Measurements from ENCODE around the gene PSMD4. TPM values are rescaled to one million over a fixed set of nuclear protein-coding genes. Genes with fewer than 3 reads are reported as not detected.

Gene PSMD4
- total and polyA plus RNA-seq, 2 experiments from 2014 or later, result 107 to 161 TPM

DNA sequence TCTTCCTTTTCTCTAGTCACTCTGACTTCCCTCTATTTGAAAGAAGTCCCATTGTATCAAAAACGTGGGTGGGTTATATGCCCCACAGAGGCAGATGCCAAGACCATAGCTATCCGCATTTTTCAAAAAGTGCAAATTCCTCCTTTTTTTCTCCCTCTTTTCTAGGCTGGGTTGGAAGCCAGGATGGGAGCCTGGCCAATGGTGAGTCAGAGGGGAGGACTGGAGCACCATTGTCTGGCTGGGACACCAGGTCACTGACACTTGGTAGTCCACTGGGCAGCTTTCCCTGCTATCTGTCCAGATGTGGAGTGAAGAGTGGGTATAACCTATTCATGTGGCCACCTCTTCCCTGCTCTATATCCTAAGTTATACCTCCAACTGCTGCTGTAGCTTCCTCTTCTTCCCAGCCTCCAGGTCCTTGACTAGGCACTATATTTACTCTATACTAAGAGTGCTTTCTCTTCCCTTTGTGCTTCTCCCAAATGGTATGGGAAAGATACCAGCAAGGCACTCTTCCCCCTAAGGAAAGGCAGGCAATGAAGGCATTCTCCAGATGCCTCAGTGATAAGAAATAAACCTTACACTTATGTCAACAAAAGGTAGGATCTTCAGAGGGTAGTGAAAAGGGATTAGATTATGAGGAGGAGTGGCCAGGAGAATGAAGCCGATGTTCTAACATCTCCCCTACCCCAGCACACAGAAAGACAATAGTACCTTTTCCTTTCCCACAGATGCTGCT is 59.8 kb downstream of the PSMD4 start:
- no peaks in the 10 kb centered on the region for H4K20me1 ChIP-seq (ENCODE audit: insufficient read depth, poor library complexity, severe bottlenecking)
- H3K27ac ChIP-seq, result peak overlapping the region; percentile 96
- no peak overlapping the region for H3K4me2 ChIP-seq
- H3K36me3 ChIP-seq (replicated peaks; ENCODE audit: insufficient read depth, low read depth), result no peaks in the 10 kb centered on the region
- H2AFZ ChIP-seq, result no peak overlapping the region
- peaks cover 42% of the 10 kb centered on the region for H3K79me2 ChIP-seq
- H3K9me2 ChIP-seq (replicated peaks; ENCODE audit: insufficient read depth), result no peaks in the 10 kb centered on the region
- no peaks in the 10 kb centered on the region for H3K9me3 ChIP-seq (ENCODE audit: low read depth)
- peaks cover 50% of the 10 kb centered on the region for H3K4me1 ChIP-seq (ENCODE audit: insufficient read depth)
- no peak for DNase-seq (ENCODE audit: low spot score)
- TF ChIP-seq EZH2 (IDR thresholded peaks at IDR 0.05; ENCODE audit: borderline replicate concordance), result no peak
- TF ChIP-seq, protein P1, sequence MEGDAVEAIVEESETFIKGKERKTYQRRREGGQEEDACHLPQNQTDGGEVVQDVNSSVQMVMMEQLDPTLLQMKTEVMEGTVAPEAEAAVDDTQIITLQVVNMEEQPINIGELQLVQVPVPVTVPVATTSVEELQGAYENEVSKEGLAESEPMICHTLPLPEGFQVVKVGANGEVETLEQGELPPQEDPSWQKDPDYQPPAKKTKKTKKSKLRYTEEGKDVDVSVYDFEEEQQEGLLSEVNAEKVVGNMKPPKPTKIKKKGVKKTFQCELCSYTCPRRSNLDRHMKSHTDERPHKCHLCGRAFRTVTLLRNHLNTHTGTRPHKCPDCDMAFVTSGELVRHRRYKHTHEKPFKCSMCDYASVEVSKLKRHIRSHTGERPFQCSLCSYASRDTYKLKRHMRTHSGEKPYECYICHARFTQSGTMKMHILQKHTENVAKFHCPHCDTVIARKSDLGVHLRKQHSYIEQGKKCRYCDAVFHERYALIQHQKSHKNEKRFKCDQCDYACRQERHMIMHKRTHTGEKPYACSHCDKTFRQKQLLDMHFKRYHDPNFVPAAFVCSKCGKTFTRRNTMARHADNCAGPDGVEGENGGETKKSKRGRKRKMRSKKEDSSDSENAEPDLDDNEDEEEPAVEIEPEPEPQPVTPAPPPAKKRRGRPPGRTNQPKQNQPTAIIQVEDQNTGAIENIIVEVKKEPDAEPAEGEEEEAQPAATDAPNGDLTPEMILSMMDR (IDR thresholded peaks at IDR 0.05; ENCODE audit: poor library complexity), result no peak
- TF ChIP-seq EZH2phosphoT487 (IDR thresholded peaks at IDR 0.05; ENCODE audit: low read depth, severe bottlenecking, unreplicated experiment), result no peak
- H3K4me3 ChIP-seq, result no peak overlapping the region
- 67% methylated on average over 3 of the region's 3 CpGs for WGBS (ENCODE audit: low lambda C conversion rate, missing lambda C conversion rate)
- H3K27me3 ChIP-seq, result no peaks in the 10 kb centered on the region

DNA sequence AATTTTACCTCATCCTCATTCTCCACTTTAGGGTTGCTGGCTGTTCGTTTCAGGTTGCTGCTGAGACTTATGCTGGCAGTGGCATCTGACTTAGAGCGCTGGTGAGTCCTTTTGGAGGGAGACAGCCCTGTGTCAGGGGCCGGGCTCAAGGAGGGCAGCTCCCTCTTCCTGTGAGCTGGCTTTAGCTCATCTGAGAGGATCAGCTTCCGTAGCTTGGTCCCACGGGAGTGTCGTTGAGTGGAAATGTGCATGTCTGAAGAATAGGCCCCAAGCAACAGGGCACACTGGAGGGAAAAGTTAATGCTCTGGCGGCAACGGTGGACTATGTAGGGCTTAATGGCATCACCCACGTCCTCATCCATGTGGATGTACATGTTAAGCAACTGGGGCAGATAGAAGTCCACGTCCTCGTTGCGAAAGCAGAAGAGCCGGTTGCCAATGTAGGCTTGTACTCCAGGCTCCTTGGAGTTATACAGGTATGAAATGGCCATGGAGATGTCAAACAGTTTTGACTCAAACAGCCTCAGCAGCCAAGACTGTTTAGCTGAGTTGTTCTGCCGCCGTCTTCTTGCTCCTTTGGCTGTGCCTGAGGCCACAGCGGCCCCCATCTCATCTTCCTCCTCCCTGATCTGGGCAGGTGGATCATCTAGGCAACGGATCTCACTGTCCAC is 61.2 kb downstream of the PSMD4 start:
- H3K9me3 ChIP-seq (ENCODE audit: low read depth), result no peaks in the 10 kb centered on the region
- no peak overlapping the region for H3K27ac ChIP-seq
- peaks cover 43% of the 10 kb centered on the region for H3K79me2 ChIP-seq
- peaks cover 36% of the 10 kb centered on the region for H3K4me1 ChIP-seq (ENCODE audit: insufficient read depth)
- H2AFZ ChIP-seq, result no peak overlapping the region
- no peaks in the 10 kb centered on the region for H3K36me3 ChIP-seq (replicated peaks; ENCODE audit: insufficient read depth, low read depth)
- no peak overlapping the region for H3K4me3 ChIP-seq
- H3K27me3 ChIP-seq, result no peaks in the 10 kb centered on the region
- no peaks in the 10 kb centered on the region for H4K20me1 ChIP-seq (ENCODE audit: insufficient read depth, poor library complexity, severe bottlenecking)
- TF ChIP-seq, protein P1 (IDR thresholded peaks at IDR 0.05; ENCODE audit: poor library complexity), result no peak
- no peak for TF ChIP-seq EZH2 (IDR thresholded peaks at IDR 0.05; ENCODE audit: borderline replicate concordance)
- TF ChIP-seq EZH2phosphoT487 (IDR thresholded peaks at IDR 0.05; ENCODE audit: low read depth, severe bottlenecking, unreplicated experiment), result no peak
- no peaks in the 10 kb centered on the region for H3K9me2 ChIP-seq (replicated peaks; ENCODE audit: insufficient read depth)
- DNase-seq (ENCODE audit: low spot score), result no peak
- WGBS (ENCODE audit: low lambda C conversion rate, missing lambda C conversion rate), result 94% methylated on average over 17 of the region's 17 CpGs
- no peak overlapping the region for H3K4me2 ChIP-seq

Small RNAs within 50 kb of the gene (small RNA-seq; reads per million reads assigned to genes)
- gene RN7SL444P, result not detected

Other genes with a start within 250 kb of the PSMD4 start
- gene MINDY1, start 247.8 kb upstream of the PSMD4 start, total RNA-seq, result 15.9 and 18.5 TPM in 2 replicates
- gene MINDY1, start 247.8 kb upstream of the PSMD4 start, polyA plus RNA-seq, result 5.8 and 7.6 TPM in 2 replicates
- gene PRUNE1, start 246.3 kb upstream of the PSMD4 start, total RNA-seq, result 20.3 and 26.5 TPM in 2 replicates
- gene PRUNE1, start 246.3 kb upstream of the PSMD4 start, polyA plus RNA-seq, result 15.1 and 21.6 TPM in 2 replicates
- gene BNIPL, start 218.1 kb upstream of the PSMD4 start, total RNA-seq, result 2.7 and 3.8 TPM in 2 replicates
- gene BNIPL, start 218.1 kb upstream of the PSMD4 start, polyA plus RNA-seq, result 1.1 and 3.0 TPM in 2 replicates
- gene C1orf56, start 207.0 kb upstream of the PSMD4 start, total RNA-seq, result 2.9 and 3.2 TPM in 2 replicates
- 8.3 and 11.4 TPM in 2 replicates for gene C1orf56, start 207.0 kb upstream of the PSMD4 start, polyA plus RNA-seq
- 49.4 and 60.2 TPM in 2 replicates for gene CDC42SE1, start 195.1 kb upstream of the PSMD4 start, total RNA-seq
- 19.0 and 21.2 TPM in 2 replicates for gene CDC42SE1, start 195.1 kb upstream of the PSMD4 start, polyA plus RNA-seq
- gene MLLT11, start 194.3 kb upstream of the PSMD4 start, total RNA-seq, result 16.8 and 16.9 TPM in 2 replicates
- 34.3 and 37.6 TPM in 2 replicates for gene MLLT11, start 194.3 kb upstream of the PSMD4 start, polyA plus RNA-seq
- gene GABPB2, start 184.0 kb upstream of the PSMD4 start, total RNA-seq, result 9.9 and 12.9 TPM in 2 replicates
- 0.98 and 4.1 TPM in 2 replicates for gene GABPB2, start 184.0 kb upstream of the PSMD4 start, polyA plus RNA-seq
- 6.3 and 41.6 TPM in 2 replicates for gene SEMA6C, start 108.1 kb upstream of the PSMD4 start, total RNA-seq
- 13.9 and 25.1 TPM in 2 replicates for gene SEMA6C, start 108.1 kb upstream of the PSMD4 start, polyA plus RNA-seq
- 0.64 TPM in 1 of 2 replicates, not detected in the other for gene TNFAIP8L2, start 98.1 kb upstream of the PSMD4 start, total RNA-seq
- 0.70 TPM in 1 of 2 replicates, not detected in the other for gene TNFAIP8L2, start 98.1 kb upstream of the PSMD4 start, polyA plus RNA-seq
- 13.0 and 16.2 TPM in 2 replicates for gene LYSMD1, start 88.8 kb upstream of the PSMD4 start, total RNA-seq
- 1.0 and 2.5 TPM in 2 replicates for gene LYSMD1, start 88.8 kb upstream of the PSMD4 start, polyA plus RNA-seq
- gene SCNM1, start 88.6 kb upstream of the PSMD4 start, total RNA-seq, result 21.5 and 26.4 TPM in 2 replicates
- gene SCNM1, start 88.6 kb upstream of the PSMD4 start, polyA plus RNA-seq, result 55.4 and 57.5 TPM in 2 replicates
- not detected in 2 replicates for gene TMOD4, start 78.8 kb upstream of the PSMD4 start, total RNA-seq
- gene TMOD4, start 78.8 kb upstream of the PSMD4 start, polyA plus RNA-seq, result 0.44 TPM in 1 of 2 replicates, not detected in the other
- gene VPS72, start 64.5 kb upstream of the PSMD4 start, total RNA-seq, result 46.0 and 48.1 TPM in 2 replicates
- 52.2 and 53.1 TPM in 2 replicates for gene VPS72, start 64.5 kb upstream of the PSMD4 start, polyA plus RNA-seq
- 36.0 and 45.7 TPM in 2 replicates for gene PIP5K1A, start 56.2 kb upstream of the PSMD4 start, total RNA-seq
- 17.3 and 27.0 TPM in 2 replicates for gene PIP5K1A, start 56.2 kb upstream of the PSMD4 start, polyA plus RNA-seq
- 16.8 and 19.9 TPM in 2 replicates for gene ZNF687, start 27.6 kb downstream of the PSMD4 start, total RNA-seq
- gene ZNF687, start 27.6 kb downstream of the PSMD4 start, polyA plus RNA-seq, result 3.6 and 4.3 TPM in 2 replicates
- gene PI4KB, start 72.7 kb downstream of the PSMD4 start, total RNA-seq, result 42.1 and 49.9 TPM in 2 replicates
- 55.1 and 60.4 TPM in 2 replicates for gene PI4KB, start 72.7 kb downstream of the PSMD4 start, polyA plus RNA-seq
- 43.0 and 48.8 TPM in 2 replicates for gene RFX5, start 92.5 kb downstream of the PSMD4 start, total RNA-seq
- gene RFX5, start 92.5 kb downstream of the PSMD4 start, polyA plus RNA-seq, result 14.1 and 18.0 TPM in 2 replicates
- gene SELENBP1, start 118.0 kb downstream of the PSMD4 start, total RNA-seq, result 49.1 and 63.9 TPM in 2 replicates
- 86.4 and 101 TPM in 2 replicates for gene SELENBP1, start 118.0 kb downstream of the PSMD4 start, polyA plus RNA-seq
- gene PSMB4, start 144.8 kb downstream of the PSMD4 start, total RNA-seq, result 240 and 275 TPM in 2 replicates
- gene PSMB4, start 144.8 kb downstream of the PSMD4 start, polyA plus RNA-seq, result 71.4 and 96.3 TPM in 2 replicates
- gene POGZ, start 204.8 kb downstream of the PSMD4 start, total RNA-seq, result 36.3 and 37.0 TPM in 2 replicates
- gene POGZ, start 204.8 kb downstream of the PSMD4 start, polyA plus RNA-seq, result 12.9 and 16.2 TPM in 2 replicates